Stimulated activated CD4-positive, alpha-beta T cell treated with anti-CD3 and anti-CD28 coated beads, Interleukin-12 subunit alpha, Interleukin-12 subunit beta, amount 100 ng/mL, for 24 hours (primary cell): ENCODE data around the gene ZNF518A.
"Not testable (repeated sequence)": the region's sequence is repeated elsewhere in the genome, so short reads cannot be mapped to it uniquely, and the experiment has no call there.

Source experiments
- DNase-seq, 2 experiments: peaks; one replicate each; pipeline ENCODE4 v3.0.0-alpha.2; 2020; ENCODE audit warnings: low read depth in 2 of 2

Gene ZNF518A

GRCh38 chr10:96137567-96137966 lies 7.5 kb downstream of the ZNF518A start:
- DNase-seq, result no peak

DNA sequence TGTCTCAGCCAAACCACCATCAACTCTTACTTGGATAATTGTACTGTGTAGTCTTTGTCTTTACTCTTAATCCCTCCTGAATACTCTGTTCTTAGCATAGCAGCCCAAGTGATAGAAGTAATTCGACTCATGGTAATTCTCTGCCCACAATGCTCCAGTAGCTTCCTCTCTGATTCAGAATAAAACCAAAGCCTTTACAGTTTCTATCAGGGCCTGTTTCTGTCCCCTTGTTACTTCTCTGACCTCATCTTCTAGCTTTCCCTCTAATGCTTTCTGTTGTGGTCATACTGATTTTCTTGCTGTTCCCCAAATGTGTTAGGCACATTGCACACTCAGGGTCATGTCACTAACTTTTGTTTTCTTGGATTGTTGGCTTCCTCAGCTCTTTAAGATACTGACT lies 8.0 kb downstream of the ZNF518A start:
- DNase-seq, result no peak

DNA sequence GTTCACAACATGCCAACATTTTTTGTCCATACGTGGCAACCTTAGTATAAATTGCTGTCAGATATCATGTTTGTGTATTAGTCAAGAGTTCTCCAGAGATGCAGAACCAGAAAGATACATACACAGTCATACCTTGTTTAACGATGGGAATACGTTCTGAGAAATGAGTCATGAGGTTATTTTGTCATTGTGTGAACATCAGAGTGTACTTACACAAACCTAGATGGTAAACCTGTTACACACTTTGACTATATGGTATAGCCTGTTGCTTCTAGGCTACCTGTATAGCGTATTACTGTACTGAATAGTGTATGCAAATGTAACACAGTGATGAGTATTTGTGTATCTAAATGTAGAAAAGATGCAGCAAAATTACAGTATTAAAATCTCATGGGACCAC lies 22.3 kb downstream of the ZNF518A start:
- no peak for DNase-seq

DNA sequence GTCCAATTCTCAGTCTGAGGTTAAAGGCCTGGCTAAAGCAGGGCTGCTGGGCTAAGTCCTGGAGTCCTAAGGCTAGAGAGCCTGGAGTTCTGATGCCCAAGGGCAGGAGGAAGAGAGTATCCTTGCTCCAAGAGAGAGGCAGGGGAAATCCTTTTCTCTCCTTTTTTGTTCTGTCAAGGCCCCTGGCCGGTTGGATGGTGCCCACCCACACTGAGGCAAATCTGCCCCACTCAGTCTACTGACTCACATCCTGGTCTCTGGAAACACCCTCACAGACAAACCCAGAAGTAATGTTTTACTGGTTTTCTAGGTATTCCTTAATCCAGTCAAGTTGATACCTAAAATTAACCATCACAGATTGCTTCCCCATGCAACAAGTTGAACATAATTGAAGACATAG lies 23.0 kb downstream of the ZNF518A start:
- DNase-seq, result no peak

GRCh38 chr10:96165726-96166125 lies 35.6 kb downstream of the ZNF518A start:
- DNase-seq, result no peak

GRCh38 chr10:96168546-96168945 lies 38.4 kb downstream of the ZNF518A start:
- no peak for DNase-seq

DNA sequence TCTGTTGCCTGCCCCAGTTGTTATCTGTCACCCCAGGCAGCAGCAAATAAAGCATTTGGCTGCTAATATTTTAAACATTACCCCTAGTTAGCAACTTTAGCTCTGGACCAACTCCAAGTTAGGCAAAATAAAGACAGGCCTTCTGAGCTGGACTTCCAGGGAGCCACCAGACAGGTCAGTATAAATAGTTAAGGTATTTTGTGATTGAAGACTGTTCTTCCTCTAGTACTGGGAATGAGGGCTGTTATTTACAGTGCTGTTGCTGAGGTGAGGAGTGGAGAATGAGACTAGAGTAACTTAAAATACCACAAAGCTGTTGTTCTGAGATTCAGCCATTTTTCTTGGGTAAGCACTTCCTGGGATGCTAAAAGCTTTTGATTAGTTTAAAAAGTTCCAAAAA lies 40.1 kb downstream of the ZNF518A start:
- DNase-seq, result no peak

DNA sequence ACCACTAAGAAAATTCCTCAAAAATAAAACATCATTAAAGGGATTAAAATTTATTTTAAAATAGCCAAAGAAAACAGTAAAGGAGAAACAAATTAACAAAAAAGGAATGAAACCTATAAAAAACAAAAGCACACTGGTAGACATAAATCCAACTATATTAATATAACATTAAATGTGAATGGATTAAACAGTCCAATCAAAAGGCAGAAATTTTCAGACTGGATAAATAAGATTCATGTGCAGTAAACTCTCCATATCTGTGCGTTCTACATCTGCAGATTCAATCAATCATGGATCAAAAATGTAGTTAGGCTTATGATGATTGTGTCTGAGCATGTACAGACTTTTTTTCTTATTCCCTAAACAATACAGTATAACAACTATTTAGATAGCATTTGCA lies 42.6 kb downstream of the ZNF518A start:
- no peak for DNase-seq

GRCh38 chr10:96176985-96177384 lies 46.9 kb downstream of the ZNF518A start:
- DNase-seq, result no peak

DNA sequence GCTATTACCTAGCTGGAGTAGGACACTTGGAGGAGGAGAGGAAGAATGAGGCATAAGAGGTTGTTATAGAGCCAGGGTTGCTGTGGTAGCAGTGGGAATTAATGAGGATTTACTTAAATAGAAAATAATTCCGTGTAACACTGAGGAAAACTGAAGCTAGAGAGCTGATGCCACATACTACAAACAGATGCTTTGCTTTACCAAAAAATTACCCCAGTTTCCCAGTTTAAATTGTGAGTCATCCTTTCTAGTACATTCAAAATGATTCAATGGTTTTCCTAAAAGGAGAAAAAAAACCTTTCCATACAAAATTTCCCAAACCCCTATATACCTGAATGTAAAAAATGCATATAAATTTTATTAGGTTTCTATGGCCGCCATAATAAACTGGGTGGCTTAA lies 58.3 kb downstream of the ZNF518A start:
- no peak for DNase-seq

DNA sequence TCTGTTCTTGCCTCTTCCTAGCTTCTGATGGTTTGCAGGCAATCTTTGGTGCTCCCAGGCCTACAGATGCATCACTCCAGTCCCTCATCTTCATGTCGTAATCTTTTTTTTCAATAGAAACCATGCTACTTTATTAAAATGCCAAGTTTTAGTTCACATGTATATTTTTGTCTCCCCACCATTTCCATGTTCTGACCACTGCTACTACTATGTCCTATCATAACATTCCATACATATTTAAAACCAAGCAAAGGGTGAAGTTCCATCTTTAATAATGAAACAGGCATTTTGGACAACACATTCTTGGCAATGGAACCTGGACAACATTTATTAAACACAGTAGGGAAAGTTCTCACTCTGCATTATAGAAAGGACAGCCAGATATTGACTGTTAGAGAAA lies 58.8 kb downstream of the ZNF518A start:
- DNase-seq, result no peak

DNA sequence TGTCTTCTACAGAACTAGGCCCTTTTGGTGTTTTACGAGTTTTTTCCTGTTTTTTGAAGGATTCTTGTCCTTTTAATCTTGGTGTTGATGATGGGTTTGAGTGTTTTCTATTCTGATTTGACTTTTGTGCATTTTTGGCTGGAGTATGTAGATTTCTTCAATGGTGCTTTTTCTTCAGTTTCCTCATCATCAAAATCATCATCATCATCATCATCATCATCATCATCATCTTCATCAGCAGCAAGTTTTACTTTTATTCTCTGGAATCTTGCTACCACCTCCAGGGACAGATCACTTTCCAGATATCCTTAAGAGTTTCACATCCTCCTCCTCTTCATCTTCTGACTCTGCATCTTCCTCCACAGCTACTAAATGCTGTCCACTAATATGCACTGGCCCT lies 59.4 kb downstream of the ZNF518A start:
- not testable (repeated sequence) for DNase-seq

- no peak for DNase-seq
These were observed 71.4 kb downstream of the ZNF518A start for GRCh38 chr10:96201525-96201924.

DNA sequence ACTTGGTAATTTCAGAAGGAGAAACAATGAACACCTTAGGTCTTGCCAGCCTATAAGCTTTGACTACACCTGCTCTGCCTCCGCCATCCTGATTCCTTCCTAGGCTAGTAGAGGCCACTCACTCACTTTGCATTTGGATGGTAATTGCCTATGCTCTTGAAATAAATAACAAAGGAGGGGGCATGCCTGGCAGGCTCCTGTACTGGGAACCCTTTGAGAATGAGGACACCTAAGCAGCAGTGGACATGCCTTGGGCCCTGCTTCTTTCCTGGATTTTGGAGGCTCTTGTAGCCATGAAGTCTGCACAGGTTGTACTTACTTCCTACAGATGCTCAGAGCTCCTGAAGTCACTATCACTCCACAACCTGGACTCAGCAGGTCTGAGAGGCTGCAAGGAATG lies 75.5 kb downstream of the ZNF518A start:
- no peak for DNase-seq

DNA sequence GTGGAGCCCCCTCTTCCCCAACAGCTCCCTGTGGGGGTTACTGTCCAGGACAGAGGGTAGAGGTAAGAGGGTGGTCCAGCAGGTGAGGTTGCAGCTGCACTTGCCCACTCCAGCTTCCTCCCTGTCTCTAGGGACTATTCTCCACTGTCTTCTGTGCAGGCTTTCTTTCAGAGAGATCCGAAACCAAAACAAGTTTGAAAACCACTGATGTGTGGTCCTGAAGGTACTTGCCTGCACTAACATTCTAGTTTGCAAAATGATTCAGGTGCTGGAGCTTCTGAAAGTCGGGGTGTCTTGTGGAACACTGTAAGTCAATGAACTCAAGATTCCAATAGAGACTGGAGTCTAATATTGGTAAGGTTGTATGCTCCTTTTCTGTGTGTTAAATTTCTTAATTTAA lies 78.2 kb downstream of the ZNF518A start:
- no peak for DNase-seq

DNA sequence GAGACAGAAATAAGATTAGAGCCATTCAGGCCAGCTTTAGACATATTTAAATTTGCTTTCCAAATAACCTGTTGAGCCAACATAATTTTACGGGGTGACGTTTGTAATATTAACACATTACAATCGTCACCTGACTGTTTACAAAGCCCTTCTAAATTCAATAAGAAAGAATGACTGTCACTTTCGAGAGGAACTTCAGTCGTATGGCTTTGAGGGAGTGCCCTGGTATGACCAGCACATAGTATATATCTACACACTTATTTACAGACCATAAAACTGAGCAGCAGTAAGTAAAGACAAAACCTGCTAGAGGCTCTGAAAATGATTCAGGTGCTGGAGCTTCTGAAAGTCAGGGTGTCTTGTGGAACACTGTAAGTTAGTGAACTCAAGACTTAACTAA lies 78.8 kb downstream of the ZNF518A start:
- DNase-seq, result no peak

DNA sequence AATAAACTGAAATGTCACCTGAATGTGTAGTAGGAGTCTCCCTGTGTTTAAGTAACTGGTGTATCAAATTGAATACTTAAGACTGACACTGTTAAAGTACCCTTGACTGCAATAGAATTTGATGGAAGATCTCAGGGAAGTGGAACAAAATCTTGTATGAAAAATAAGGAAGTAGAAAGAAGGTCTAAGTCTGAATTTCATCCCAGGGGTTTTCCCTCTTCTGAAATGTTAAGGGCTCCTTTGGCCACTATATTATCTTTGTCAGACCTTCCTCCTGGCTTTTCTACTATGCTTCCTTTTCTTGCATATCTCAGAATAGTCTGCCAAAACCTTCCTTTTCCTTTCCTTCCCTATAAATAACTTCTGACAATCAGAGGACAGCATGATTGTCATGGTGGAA lies 81.7 kb downstream of the ZNF518A start:
- DNase-seq, result no peak

- no peak for DNase-seq
These were observed 82.8 kb downstream of the ZNF518A start for GRCh38 chr10:96212911-96213310.
